Subcutaneous abdominal adipose tissue (tissue), 5 donors: ENCODE measurements around the gene PCYT2.

Experiments
- H3K27ac ChIP-seq: one replicate; pipeline ENCODE4 v1.7.0; 2013; ENCODE audit warnings: low read depth, mild to moderate bottlenecking, inconsistent platforms, low read length, moderate library complexity
- H3K27me3 ChIP-seq, 5 donors: one replicate each; pipeline ENCODE4 v1.7.0; 2013; ENCODE audit warnings: low read length in 5 of 5, inconsistent platforms in 1 of 5; ENCODE audit not compliant: control insufficient read depth in 5 of 5, insufficient read depth in 4 of 5
- H3K36me3 ChIP-seq, 5 donors: one replicate each; pipeline ENCODE4 v1.7.0; 2013; ENCODE audit warnings: low read length in 5 of 5; ENCODE audit not compliant: control insufficient read depth in 5 of 5, insufficient read depth in 5 of 5
- H3K4me1 ChIP-seq, 5 donors: one replicate each; pipeline ENCODE4 v1.7.0; 2013; ENCODE audit warnings: low read length in 5 of 5, mild to moderate bottlenecking in 3 of 5, moderate library complexity in 1 of 5; ENCODE audit not compliant: control insufficient read depth in 5 of 5, insufficient read depth in 5 of 5
- H3K4me3 ChIP-seq, 5 donors: one replicate each; pipeline ENCODE4 v1.7.0; 2013; ENCODE audit warnings: low read length in 5 of 5, low read depth in 1 of 5
- H3K9ac ChIP-seq, 5 donors: one replicate each; pipeline ENCODE4 v1.7.0; 2013; ENCODE audit warnings: low read length in 5 of 5, mild to moderate bottlenecking in 4 of 5, moderate library complexity in 3 of 5
- H3K9me3 ChIP-seq, 5 donors: one replicate each; pipeline ENCODE4 v1.7.0; 2013; ENCODE audit warnings: low read length in 5 of 5; ENCODE audit not compliant: control insufficient read depth in 5 of 5
- donor health status: healthy.
- donor health status: healthy.
- donor health status: healthy.
- donor health status: healthy.
- donor health status: healthy.

PCYT2 gene

DNA sequence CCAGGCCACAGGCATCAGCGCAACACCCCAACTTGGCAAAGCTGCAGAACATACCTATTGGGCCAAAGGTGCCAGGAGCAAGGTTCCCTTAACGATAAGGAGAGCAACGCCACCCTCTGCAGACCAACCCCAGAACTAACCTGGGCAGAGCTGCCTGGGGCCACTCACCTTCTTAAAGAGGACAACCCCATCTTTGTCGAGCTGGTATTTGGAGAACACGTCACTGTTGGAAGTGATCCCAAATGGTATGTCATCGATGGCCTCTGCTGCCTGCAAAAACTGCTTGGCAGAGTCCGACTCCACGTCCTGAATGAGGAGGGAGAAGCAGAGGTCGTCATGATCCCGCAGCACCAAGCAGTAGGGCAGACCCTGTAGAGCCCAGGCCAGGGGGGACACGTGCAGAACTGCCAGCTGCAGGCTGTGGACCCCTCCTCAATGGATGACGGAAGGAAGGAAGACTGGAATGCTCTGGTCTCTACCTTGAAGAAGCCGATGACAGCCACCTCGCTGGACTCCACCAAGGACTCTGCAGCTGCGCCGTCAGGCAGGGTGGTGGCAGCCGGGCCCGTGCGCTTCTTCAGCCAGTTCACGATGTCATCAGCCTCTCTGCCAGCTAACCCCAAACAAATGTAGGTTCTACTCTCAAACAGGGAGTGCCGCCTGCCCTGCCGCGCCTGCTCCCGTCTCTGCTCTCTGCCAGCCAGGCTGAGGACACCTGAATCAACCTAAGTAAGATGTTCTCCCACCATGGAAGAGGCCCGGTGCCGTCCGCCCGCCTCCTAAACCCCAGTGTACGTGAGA lies 56.0 kb downstream of the PCYT2 start:
- no peak overlapping the region for H3K4me3 ChIP-seq
- H3K9ac ChIP-seq = no peak overlapping the region
- peaks cover 0 to 71% (median 61%) of the 10 kb centered on the region in 5 donors for H3K36me3 ChIP-seq
- peaks cover 12 to 32% (median 27%) of the 10 kb centered on the region in 5 donors for H3K4me1 ChIP-seq
- H3K9me3 ChIP-seq = no peaks in the 10 kb centered on the region
- no peak overlapping the region for H3K27ac ChIP-seq
- no peaks in the 10 kb centered on the region for H3K27me3 ChIP-seq

DNA sequence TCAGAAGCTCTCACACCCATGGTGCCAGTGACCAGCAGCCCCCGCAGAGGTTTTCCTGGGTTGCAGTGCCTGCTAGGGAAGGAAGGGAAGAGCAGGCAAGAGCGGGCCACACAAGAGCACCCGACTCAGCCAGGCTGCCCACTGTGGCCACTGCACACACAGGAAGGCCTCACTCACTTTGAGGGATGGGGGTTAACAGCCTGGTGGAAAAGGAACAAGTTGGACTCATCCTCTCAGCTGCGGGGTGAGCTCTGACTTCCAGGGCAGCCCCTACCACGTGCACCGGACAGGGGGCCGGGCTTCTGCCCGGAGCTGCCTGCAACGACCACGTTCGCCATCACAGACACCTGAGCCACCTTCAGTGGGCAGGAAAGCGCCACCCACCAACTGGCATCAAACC lies 59.0 kb downstream of the PCYT2 start:
- Histone ChIP-seq H3K4me1 (peaks cover 0 to 8% (median 3%) of the 10 kb centered on the region in 5 donors), H3K36me3 (peaks cover 0 to 70% (median 56%) of the 10 kb centered on the region in 5 donors), H3K27me3 (no peaks in the 10 kb centered on the region), H3K27ac (no peak overlapping the region), H3K9me3 (no peaks in the 10 kb centered on the region), H3K4me3 (no peak overlapping the region), H3K9ac (no peak overlapping the region)

DNA sequence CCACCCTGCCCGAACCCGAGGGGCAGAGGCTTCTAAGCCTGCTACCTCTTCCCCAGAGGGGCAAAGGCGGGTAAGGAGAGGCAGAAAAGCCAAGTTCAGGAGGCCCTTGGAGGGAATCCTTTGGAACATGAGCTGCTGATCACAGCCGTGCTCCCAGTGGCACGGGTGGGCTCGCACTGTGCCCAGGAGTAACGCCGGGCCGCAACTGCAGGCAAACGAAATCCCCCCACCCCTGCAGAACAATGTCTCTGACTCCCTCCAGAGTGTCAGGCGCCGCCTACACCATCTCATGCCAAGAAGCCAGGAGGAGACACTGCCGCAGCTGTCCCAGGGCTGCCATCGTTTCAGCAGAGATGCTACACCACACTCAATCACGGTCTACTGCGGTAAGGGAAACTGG lies 59.8 kb downstream of the PCYT2 start:
- Histone ChIP-seq H3K36me3 (peaks cover 0 to 74% (median 64%) of the 10 kb centered on the region in 5 donors), H3K27ac (no peak overlapping the region)

More for the DNA sequence above, 59.8 kb downstream of the PCYT2 start:
- H3K9me3 ChIP-seq = no peaks in the 10 kb centered on the region
- H3K9ac ChIP-seq = no peak overlapping the region
- H3K4me1 ChIP-seq = peaks cover 0 to 8% (median 3%) of the 10 kb centered on the region in 5 donors
- no peak overlapping the region for H3K4me3 ChIP-seq
- H3K27me3 ChIP-seq = no peaks in the 10 kb centered on the region
